Measurements from ENCODE around the gene ARL15.

Gene ARL15

GRCh38 chr5:54159153-54159892, 151.1 kb downstream of the ARL15 start:
- Histone ChIP-seq H3K9ac (no peak overlapping the region), H3K4me1 (no peaks in the 10 kb centered on the region), H3K4me2 (ENCODE audit: low read length) (no peak overlapping the region), H3K79me2 (no peaks in the 10 kb centered on the region), H3K4me3 (ENCODE audit: low read depth, low read length) (no peak overlapping the region), H3K27ac (no peak overlapping the region), H3K9me3 (ENCODE audit: control insufficient read depth, low read length) (no peaks in the 10 kb centered on the region), H3K36me3 (ENCODE audit: control insufficient read depth, insufficient read depth, low read length) (no peaks in the 10 kb centered on the region), H3K27me3 (ENCODE audit: control insufficient read depth, insufficient read depth, low read length) (no peaks in the 10 kb centered on the region), H2AFZ (no peak overlapping the region)
- no peak for TF ChIP-seq CTCF (IDR thresholded peaks at IDR 0.05)

GRCh38 chr5:54156577-54156976, 153.8 kb downstream of the ARL15 start:
- Histone ChIP-seq H3K4me3 (ENCODE audit: low read depth, low read length) (no peak overlapping the region), H3K79me2 (no peaks in the 10 kb centered on the region), H3K27me3 (ENCODE audit: control insufficient read depth, insufficient read depth, low read length) (no peaks in the 10 kb centered on the region), H3K4me2 (ENCODE audit: low read length) (no peak overlapping the region), H3K27ac (no peak overlapping the region), H3K36me3 (ENCODE audit: control insufficient read depth, insufficient read depth, low read length) (no peaks in the 10 kb centered on the region), H2AFZ (no peak overlapping the region), H3K9ac (no peak overlapping the region), H3K9me3 (ENCODE audit: control insufficient read depth, low read length) (no peaks in the 10 kb centered on the region), H3K4me1 (no peaks in the 10 kb centered on the region)
- TF ChIP-seq CTCF (IDR thresholded peaks at IDR 0.05): no peak

DNA sequence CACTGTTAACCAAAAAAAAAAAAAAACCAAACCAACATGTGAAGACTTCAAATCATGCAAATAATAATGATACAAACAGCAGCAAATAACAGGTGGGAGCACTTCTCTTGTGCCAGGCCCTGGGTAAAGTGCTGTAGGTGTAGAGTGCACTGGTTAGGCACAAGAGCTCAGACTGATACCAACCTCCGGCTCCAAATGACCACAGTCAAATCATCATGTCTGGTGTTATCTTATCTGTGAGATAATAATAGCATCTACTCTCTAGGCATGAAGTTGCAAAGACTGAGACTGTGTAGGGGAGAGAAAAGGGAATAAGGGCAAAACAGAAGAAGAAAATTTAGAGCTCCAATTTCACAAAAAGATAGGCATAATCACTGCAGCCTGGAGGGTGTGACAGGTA, 159.5 kb downstream of the ARL15 start:
- H3K4me2 ChIP-seq (ENCODE audit: low read length): no peak overlapping the region
- no peaks in the 10 kb centered on the region for H3K36me3 ChIP-seq (ENCODE audit: control insufficient read depth, insufficient read depth, low read length)
- H3K4me1 ChIP-seq: no peaks in the 10 kb centered on the region
- no peaks in the 10 kb centered on the region for H3K79me2 ChIP-seq
- no peaks in the 10 kb centered on the region for H3K27me3 ChIP-seq (ENCODE audit: control insufficient read depth, insufficient read depth, low read length)
- TF ChIP-seq CTCF (IDR thresholded peaks at IDR 0.05): no peak
- no peak overlapping the region for H3K4me3 ChIP-seq (ENCODE audit: low read depth, low read length)
- no peak overlapping the region for H3K27ac ChIP-seq
- H3K9me3 ChIP-seq (ENCODE audit: control insufficient read depth, low read length): no peaks in the 10 kb centered on the region
- H3K9ac ChIP-seq: no peak overlapping the region
- H2AFZ ChIP-seq: no peak overlapping the region

DNA sequence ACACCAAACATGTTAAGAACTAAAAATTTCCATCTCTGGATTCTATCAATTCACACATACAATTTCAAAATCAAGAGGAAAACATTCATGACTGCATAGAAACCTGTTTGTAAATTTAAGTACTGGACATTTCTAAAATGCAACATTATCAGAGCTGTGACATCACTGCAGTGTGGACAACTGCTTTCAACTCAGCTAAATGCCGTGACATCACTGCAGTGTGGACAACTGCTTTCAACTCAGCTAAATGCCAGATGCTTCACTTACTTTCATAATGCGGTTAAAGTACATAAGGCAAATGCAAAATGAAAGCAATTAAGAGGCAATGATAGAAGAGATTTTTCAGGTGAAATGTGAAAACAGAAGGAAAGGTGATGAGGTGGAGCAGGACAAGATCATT, 161.5 kb downstream of the ARL15 start:
- Histone ChIP-seq H3K9me3 (ENCODE audit: control insufficient read depth, low read length) (no peaks in the 10 kb centered on the region), H3K4me2 (ENCODE audit: low read length) (no peak overlapping the region), H3K27me3 (ENCODE audit: control insufficient read depth, insufficient read depth, low read length) (no peaks in the 10 kb centered on the region), H3K9ac (no peak overlapping the region), H3K4me3 (ENCODE audit: low read depth, low read length) (no peak overlapping the region), H3K79me2 (no peaks in the 10 kb centered on the region), H3K27ac (no peak overlapping the region), H2AFZ (no peak overlapping the region), H3K4me1 (no peaks in the 10 kb centered on the region), H3K36me3 (ENCODE audit: control insufficient read depth, insufficient read depth, low read length) (no peaks in the 10 kb centered on the region)
- no peak for TF ChIP-seq CTCF (IDR thresholded peaks at IDR 0.05)

Measured in parathyroid adenoma (tissue), 2 donors.